Astrocyte (in vitro differentiated cells and primary cell): Measurements from ENCODE around the gene SELENOS. TPM values are rescaled to one million over a fixed set of nuclear protein-coding genes. Genes with fewer than 3 reads are reported as not detected.

Source experiments
- DNase-seq: peaks from one replicate; pipeline ENCODE4 v3.0.0-alpha.2; 2010; ENCODE audit warnings: low read depth
- FAIRE-seq: peaks from 2 replicates; lab custom pipeline; 2011; peaks lifted over from hg19 to GRCh38; lab: Jason Lieb, UNC
- H2AFZ ChIP-seq: 2 replicates; pipeline ENCODE4 v1.6.0; 2012; ENCODE audit warnings: low read depth, low read length, inconsistent platforms
- H3K27ac ChIP-seq: 2 replicates; pipeline ENCODE4 v1.5.1; 2011; ENCODE audit warnings: low read depth, low read length, inconsistent platforms
- H3K27me3 ChIP-seq: 2 replicates; pipeline ENCODE4 v1.6.0; 2011; ENCODE audit warnings: low read length, inconsistent platforms; ENCODE audit not compliant: insufficient read depth
- H3K36me3 ChIP-seq: 2 replicates; pipeline ENCODE4 v1.5.1; 2011; ENCODE audit warnings: low read length, inconsistent platforms; ENCODE audit not compliant: insufficient read depth
- H3K4me1 ChIP-seq: 2 replicates; pipeline ENCODE4 v1.5.1; 2011; ENCODE audit warnings: low read length, inconsistent platforms; ENCODE audit not compliant: insufficient read depth
- H3K4me2 ChIP-seq: 2 replicates; pipeline ENCODE4 v1.6.0; 2012; ENCODE audit warnings: low read length, inconsistent platforms
- H3K4me3 ChIP-seq: 2 replicates; pipeline ENCODE4 v1.5.1; 2011; ENCODE audit warnings: low read depth, mild to moderate bottlenecking, low read length, inconsistent platforms; ENCODE audit not compliant: insufficient read depth
- H3K79me2 ChIP-seq: 2 replicates; pipeline ENCODE4 v1.6.0; 2012; ENCODE audit warnings: mild to moderate bottlenecking, low read length, inconsistent platforms; ENCODE audit not compliant: insufficient read depth
- H3K9ac ChIP-seq: 2 replicates; pipeline ENCODE4 v1.6.0; 2012; ENCODE audit warnings: mild to moderate bottlenecking, low read length, inconsistent platforms
- H3K9me3 ChIP-seq: 2 replicates; pipeline ENCODE4 v1.5.1; 2012; ENCODE audit warnings: low read depth, mild to moderate bottlenecking, low read length, inconsistent platforms; ENCODE audit not compliant: insufficient read depth
- H4K20me1 ChIP-seq: 2 replicates; pipeline ENCODE4 v1.6.0; 2012; ENCODE audit warnings: low read length, inconsistent platforms; ENCODE audit not compliant: insufficient read depth
- H3K27ac Mint-ChIP-seq: one replicate; pipeline ENCODE4 v1.8.0; 2021; ENCODE audit warnings: mild to moderate bottlenecking, mixed read lengths; ENCODE audit not compliant: unreplicated experiment
- H3K27me3 Mint-ChIP-seq: one replicate; pipeline ENCODE4 v1.8.0; 2021; ENCODE audit warnings: low read depth, mixed read lengths; ENCODE audit not compliant: unreplicated experiment
- H3K36me3 Mint-ChIP-seq: one replicate; pipeline ENCODE4 v1.8.0; 2021; ENCODE audit warnings: low read depth, mixed read lengths; ENCODE audit not compliant: unreplicated experiment
- H3K4me1 Mint-ChIP-seq: one replicate; pipeline ENCODE4 v1.8.0; 2021; ENCODE audit warnings: low read depth, mixed read lengths; ENCODE audit not compliant: unreplicated experiment
- H3K4me3 Mint-ChIP-seq: one replicate; pipeline ENCODE4 v1.8.0; 2021; ENCODE audit warnings: mild to moderate bottlenecking, moderate library complexity, mixed read lengths; ENCODE audit not compliant: unreplicated experiment
- H3K9me3 Mint-ChIP-seq: one replicate; pipeline ENCODE4 v1.8.0; 2021; ENCODE audit warnings: mild to moderate bottlenecking, mixed read lengths; ENCODE audit not compliant: unreplicated experiment
- CTCF ChIP-seq: IDR thresholded peaks from 2 replicates; pipeline ENCODE4 v1.5.1; 2011; ENCODE audit warnings: low read depth, mild to moderate bottlenecking, inconsistent platforms, low read length, moderate library complexity; ENCODE audit not compliant: insufficient read depth
- EZH2 ChIP-seq: IDR thresholded peaks from 2 replicates; pipeline ENCODE4 v1.6.1; 2012; ENCODE audit warnings: mild to moderate bottlenecking, low read length, inconsistent platforms; ENCODE audit not compliant: insufficient read depth
- total RNA-seq: library from RNA; stranded (reverse); gene quantifications from 2 replicates; pipeline ENCODE4 v1.2.1, GENCODE V29; 2021

SELENOS gene
- total RNA-seq, 1 donor from 2014 or later = 71.2 TPM

- Histone ChIP-seq H3K4me1 (peaks cover 17% of the 10 kb centered on the region), H3K36me3 (peaks cover 14% of the 10 kb centered on the region), H3K9ac (peak overlapping the region; percentile 95), H2AFZ (no peak overlapping the region), H3K79me2 (peaks cover 57% of the 10 kb centered on the region), H3K4me3 (peak overlapping the region; percentile 98), H4K20me1 (peaks cover 54% of the 10 kb centered on the region), H3K27ac (peak overlapping the region; percentile 83), H3K9me3 (no peaks in the 10 kb centered on the region), H3K27me3 (no peaks in the 10 kb centered on the region), H3K4me2 (peak overlapping the region; percentile 97)
- Mint-ChIP-seq H3K27ac (peak overlapping the region; percentile 94), H3K36me3 (peaks cover 3% of the 10 kb centered on the region), H3K4me3 (peak overlapping the region; percentile 98), H3K4me1 (peaks cover 17% of the 10 kb centered on the region), H3K9me3 (no peaks in the 10 kb centered on the region), H3K27me3 (peaks cover 2% of the 10 kb centered on the region)
- DNase-seq (peak; percentile 88), FAIRE-seq (no peak)
- no peak for TF ChIP-seq EZH2
- TF ChIP-seq CTCF = no peak
Observed at GRCh38 chr15:101250341-101250831, 26.9 kb downstream of the SELENOS start.

- Histone ChIP-seq H3K79me2 (peaks cover 78% of the 10 kb centered on the region), H3K4me3 (no peak overlapping the region), H3K9me3 (no peaks in the 10 kb centered on the region), H3K27me3 (no peaks in the 10 kb centered on the region), H3K36me3 (peaks cover 14% of the 10 kb centered on the region), H3K4me2 (peak overlapping the region; percentile 9), H3K9ac (no peak overlapping the region), H2AFZ (no peak overlapping the region), H4K20me1 (peaks cover 75% of the 10 kb centered on the region), H3K4me1 (peaks cover 34% of the 10 kb centered on the region), H3K27ac (no peak overlapping the region)
- Mint-ChIP-seq H3K27ac (no peak overlapping the region), H3K4me1 (peaks cover 29% of the 10 kb centered on the region), H3K36me3 (peaks cover 3% of the 10 kb centered on the region), H3K27me3 (no peaks in the 10 kb centered on the region), H3K9me3 (no peaks in the 10 kb centered on the region), H3K4me3 (peak overlapping the region; percentile 57)
- no peak for TF ChIP-seq EZH2
- TF ChIP-seq CTCF = no peak
- DNase-seq = no peak
- no peak for FAIRE-seq
Observed at GRCh38 chr15:101248274-101248673, 29.0 kb downstream of the SELENOS start.
